ENCODE data around the gene UHRF1.
A peak's percentile ranks its signal among the peaks of the same experiment; 100 is the strongest.

Gene UHRF1

DNA sequence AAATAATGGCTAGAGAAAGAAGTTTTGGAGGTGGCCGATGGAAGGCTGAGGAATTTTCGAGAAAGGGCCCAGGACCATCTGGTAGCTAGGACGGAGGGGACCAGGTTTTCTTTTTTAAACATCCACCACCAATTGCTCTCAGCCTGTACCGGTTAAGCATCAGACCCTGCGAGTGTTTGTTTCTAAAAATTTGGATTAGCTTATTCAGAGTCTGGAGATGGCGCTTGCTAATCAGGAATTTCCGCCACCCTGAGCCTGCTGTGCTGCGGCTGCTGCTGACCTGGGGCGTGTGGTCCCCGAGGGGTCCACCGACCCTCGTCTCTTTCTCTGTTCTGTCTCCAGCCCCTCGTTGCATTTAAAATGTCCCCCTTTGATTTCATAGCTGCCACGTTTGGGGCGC lies 2.0 kb downstream of the UHRF1 start:
- no peak for FAIRE-seq

DNA sequence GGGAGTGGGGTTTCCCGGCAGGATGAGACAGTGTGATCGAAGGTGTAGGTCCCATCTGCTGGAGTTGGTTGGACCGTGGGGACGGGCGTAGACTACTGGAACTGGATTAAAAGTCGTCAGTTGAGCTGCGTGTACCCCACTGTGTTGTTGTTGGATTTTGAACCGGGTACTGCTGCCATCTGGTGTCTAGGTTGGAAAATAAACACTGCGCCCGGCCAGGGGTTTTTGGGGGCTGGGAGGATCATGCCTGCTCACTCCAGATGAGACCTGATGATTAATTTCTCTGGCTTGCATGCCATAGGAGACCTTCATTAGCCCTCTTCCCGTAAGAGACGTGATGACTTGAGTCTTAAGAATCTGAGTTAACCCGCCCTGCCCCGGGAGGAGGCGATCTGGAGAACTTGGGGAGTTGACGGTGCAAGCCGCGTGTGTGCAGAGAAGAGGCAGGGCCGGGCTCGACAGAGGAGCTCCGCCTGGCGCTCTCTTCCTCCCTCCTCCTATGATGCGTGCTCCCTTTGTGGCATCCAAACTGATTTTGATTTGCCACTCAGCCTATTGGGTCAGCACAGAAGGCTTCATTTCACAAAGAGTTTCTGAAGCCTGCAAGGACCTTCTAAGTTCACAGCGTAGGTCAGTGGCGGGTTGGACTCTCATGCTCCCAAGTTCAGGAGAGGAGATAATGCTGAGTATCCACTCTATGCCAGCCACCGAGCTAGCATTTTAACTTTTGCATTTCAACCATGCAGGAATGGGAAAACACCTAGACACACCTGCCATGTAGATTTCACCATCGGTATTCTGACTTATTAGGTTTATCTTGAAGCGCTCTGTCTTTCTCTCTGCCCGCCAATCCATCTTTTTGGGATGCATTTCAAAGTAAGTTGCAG lies 2.7 kb downstream of the UHRF1 start:
- FAIRE-seq (peak; percentile 90), DNase-seq (ENCODE audit: insufficient read length, low spot score) (no peak)
- no peak for TF ChIP-seq POLR2AphosphoS5 (IDR thresholded peaks at IDR 0.05; ENCODE audit: low read depth, low read length)
- no peak for TF ChIP-seq POU2F2 (IDR thresholded peaks at IDR 0.05; ENCODE audit: low read depth, low read length)
- TF ChIP-seq TAF1 (IDR thresholded peaks at IDR 0.05; ENCODE audit: low read depth, low read length): no peak
- TF ChIP-seq PAX5 (IDR thresholded peaks at IDR 0.05; ENCODE audit: insufficient read depth, low read length, severe bottlenecking): no peak
- TF ChIP-seq SPI1 (IDR thresholded peaks at IDR 0.05; ENCODE audit: low read depth, low read length): no peak
- TF ChIP-seq POLR2A (IDR thresholded peaks at IDR 0.05; ENCODE audit: low read depth, low read length): no peak

More for the DNA sequence above, 2.0 kb downstream of the UHRF1 start:
- DNase-seq (ENCODE audit: insufficient read length, low spot score): no peak
- TF ChIP-seq SPI1 (IDR thresholded peaks at IDR 0.05; ENCODE audit: low read depth, low read length) (no peak), POLR2AphosphoS5 (IDR thresholded peaks at IDR 0.05; ENCODE audit: low read depth, low read length) (no peak), POU2F2 (IDR thresholded peaks at IDR 0.05; ENCODE audit: low read depth, low read length) (no peak), POLR2A (IDR thresholded peaks at IDR 0.05; ENCODE audit: low read depth, low read length) (no peak), TAF1 (IDR thresholded peaks at IDR 0.05; ENCODE audit: low read depth, low read length) (no peak), PAX5 (IDR thresholded peaks at IDR 0.05; ENCODE audit: insufficient read depth, low read length, severe bottlenecking) (no peak)

DNA sequence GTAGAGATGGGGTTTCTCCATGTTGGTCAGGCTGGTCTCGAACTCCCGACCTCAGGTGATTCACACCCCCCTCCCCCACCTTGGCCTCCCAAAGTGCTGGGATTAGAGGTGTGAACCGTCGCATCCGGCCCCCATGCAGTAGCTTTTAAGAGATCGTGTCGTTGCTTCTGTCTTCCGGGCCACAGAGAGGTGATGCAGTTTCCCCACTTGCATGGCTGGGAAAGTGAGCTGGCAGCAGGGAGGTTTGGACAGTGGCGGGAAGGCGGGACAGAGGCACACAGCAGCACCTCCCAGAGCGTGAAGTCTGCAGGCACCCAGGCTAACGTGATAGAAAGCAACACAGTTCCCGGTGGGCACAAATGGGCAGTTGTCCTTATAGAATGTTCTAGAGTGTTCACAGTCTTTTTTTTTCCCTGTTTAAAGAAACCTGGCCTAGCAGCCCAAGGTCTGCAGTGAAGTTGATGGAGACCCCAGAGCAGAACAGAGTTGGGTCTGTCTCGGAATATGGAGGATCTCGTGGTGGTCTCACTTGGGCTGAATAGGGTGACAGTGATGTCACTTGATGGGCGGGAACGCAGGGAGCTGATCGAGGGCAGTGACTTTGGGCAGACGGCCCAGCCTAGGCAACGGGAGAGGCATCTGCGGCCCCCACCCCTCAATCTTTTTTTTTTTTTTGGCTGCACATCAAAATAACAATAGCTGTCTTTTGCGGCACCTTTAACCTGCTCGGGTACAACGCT lies 4.9 kb downstream of the UHRF1 start:
- TF ChIP-seq POU2F2 (IDR thresholded peaks at IDR 0.05; ENCODE audit: low read depth, low read length) (no peak), POLR2A (IDR thresholded peaks at IDR 0.05; ENCODE audit: low read depth, low read length) (no peak; the same call in 1 of the 2 replicates), POLR2AphosphoS5 (IDR thresholded peaks at IDR 0.05; ENCODE audit: low read depth, low read length) (no peak), TAF1 (IDR thresholded peaks at IDR 0.05; ENCODE audit: low read depth, low read length) (no peak), PAX5 (IDR thresholded peaks at IDR 0.05; ENCODE audit: insufficient read depth, low read length, severe bottlenecking) (no peak), SPI1 (IDR thresholded peaks at IDR 0.05; ENCODE audit: low read depth, low read length) (no peak)
- FAIRE-seq: no peak
- no peak for DNase-seq (ENCODE audit: insufficient read length, low spot score)

DNA sequence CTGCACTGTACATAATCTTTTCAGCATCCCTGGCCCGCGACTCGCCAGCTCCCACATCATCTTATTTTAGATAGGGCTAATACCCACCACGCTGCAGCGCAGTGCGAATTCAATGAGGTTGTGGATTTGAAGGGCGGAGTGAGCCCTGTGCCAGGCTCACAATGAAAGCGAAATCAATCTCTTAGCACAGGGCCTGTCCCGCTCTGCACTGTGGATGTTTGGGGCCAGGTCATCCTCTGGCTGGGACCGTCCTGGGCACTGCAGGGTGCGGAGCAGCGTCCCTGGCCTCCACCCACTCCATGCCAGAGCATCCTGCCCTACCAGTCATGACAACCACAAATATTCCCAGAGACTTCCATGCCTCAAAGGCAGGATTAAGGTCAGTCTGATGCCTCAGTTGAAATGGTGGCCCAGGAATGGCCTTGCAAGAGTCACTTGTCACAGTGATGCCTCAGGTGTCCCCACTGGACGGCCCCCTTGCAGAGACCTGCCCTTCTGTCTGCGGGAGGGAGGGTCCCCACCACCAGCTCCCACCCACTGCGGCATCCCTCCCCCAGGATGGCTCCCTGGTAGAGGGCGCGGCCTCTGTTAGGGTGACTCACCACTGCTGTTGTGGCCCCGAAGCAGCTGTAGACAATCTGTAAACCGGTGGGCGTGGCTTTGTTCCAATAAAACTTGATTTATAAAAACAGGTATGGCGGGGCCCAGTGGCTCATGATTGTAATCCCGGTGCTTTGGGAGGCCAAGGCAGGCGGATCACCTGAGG lies 5.6 kb downstream of the UHRF1 start:
- DNase-seq (ENCODE audit: insufficient read length, low spot score) (no peak), FAIRE-seq (peak; percentile 48)
- no peak for TF ChIP-seq TAF1 (IDR thresholded peaks at IDR 0.05; ENCODE audit: low read depth, low read length)
- no peak for TF ChIP-seq POU2F2 (IDR thresholded peaks at IDR 0.05; ENCODE audit: low read depth, low read length)
- 0 out of 2 replicates have a peak, but pooled peaks have one; percentile 15 for TF ChIP-seq POLR2A (IDR thresholded peaks at IDR 0.05; ENCODE audit: low read depth, low read length)
- TF ChIP-seq SPI1 (IDR thresholded peaks at IDR 0.05; ENCODE audit: low read depth, low read length): no peak
- TF ChIP-seq PAX5 (IDR thresholded peaks at IDR 0.05; ENCODE audit: insufficient read depth, low read length, severe bottlenecking): no peak
- no peak for TF ChIP-seq POLR2AphosphoS5 (IDR thresholded peaks at IDR 0.05; ENCODE audit: low read depth, low read length)

GRCh38 chr19:4916292-4917082 lies 7.2 kb downstream of the UHRF1 start:
- FAIRE-seq (peak; percentile 86), DNase-seq (ENCODE audit: insufficient read length, low spot score) (peak; percentile 61)
- no peak for TF ChIP-seq PAX5 (IDR thresholded peaks at IDR 0.05; ENCODE audit: insufficient read depth, low read length, severe bottlenecking)
- TF ChIP-seq POU2F2 (IDR thresholded peaks at IDR 0.05; ENCODE audit: low read depth, low read length): no peak
- TF ChIP-seq POLR2A (IDR thresholded peaks at IDR 0.05; ENCODE audit: low read depth, low read length): peak; percentile 54; the same call in 1 of the 2 replicates
- 0 out of 2 replicates have a peak, but pooled peaks have one; percentile 45 for TF ChIP-seq TAF1 (IDR thresholded peaks at IDR 0.05; ENCODE audit: low read depth, low read length)
- TF ChIP-seq POLR2AphosphoS5 (IDR thresholded peaks at IDR 0.05; ENCODE audit: low read depth, low read length): peak; percentile 59
- TF ChIP-seq SPI1 (IDR thresholded peaks at IDR 0.05; ENCODE audit: low read depth, low read length): peak; percentile 85

DNA sequence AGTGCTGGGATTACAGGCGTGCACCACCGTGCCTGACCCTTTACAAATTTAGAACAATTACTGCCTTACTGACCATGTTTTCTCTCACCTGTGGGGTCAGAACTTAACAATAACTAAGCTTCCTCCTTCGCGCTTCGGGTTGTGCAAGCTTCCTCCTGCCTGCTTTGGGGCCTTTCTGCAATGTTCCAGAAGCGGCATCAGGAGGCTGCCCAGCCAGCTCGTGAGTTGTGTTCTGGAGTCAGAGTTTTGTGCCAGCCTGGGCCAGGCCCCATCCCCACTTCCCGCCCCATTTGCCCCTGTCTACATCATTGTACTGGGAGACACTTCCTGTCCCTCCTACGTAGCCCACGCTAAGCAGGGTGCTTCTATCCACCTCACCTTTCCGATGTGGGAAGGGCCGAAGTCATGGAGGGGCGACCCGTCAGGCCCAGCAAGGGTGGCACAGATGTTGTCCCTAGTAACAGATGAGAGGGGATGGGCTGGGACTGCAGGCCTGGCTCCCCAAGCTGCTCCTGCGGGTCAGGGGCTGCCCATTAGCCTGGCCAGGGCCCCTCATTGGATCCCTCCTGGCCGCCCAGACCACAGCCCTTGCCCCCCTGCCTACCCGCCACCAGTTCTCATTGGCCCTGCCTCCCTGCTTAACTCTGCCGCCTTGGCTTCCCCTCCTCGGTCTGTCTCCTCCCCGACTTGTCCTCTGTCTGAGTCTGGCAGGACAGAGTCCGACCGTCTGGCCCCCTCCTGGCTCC lies 13.4 kb downstream of the UHRF1 start:
- no peak for FAIRE-seq
- no peak for DNase-seq (ENCODE audit: insufficient read length, low spot score)
- TF ChIP-seq TAF1 (IDR thresholded peaks at IDR 0.05; ENCODE audit: low read depth, low read length) (no peak), POU2F2 (IDR thresholded peaks at IDR 0.05; ENCODE audit: low read depth, low read length) (no peak), POLR2A (IDR thresholded peaks at IDR 0.05; ENCODE audit: low read depth, low read length) (no peak), SPI1 (IDR thresholded peaks at IDR 0.05; ENCODE audit: low read depth, low read length) (no peak), PAX5 (IDR thresholded peaks at IDR 0.05; ENCODE audit: insufficient read depth, low read length, severe bottlenecking) (no peak), POLR2AphosphoS5 (IDR thresholded peaks at IDR 0.05; ENCODE audit: low read depth, low read length) (no peak)

DNA sequence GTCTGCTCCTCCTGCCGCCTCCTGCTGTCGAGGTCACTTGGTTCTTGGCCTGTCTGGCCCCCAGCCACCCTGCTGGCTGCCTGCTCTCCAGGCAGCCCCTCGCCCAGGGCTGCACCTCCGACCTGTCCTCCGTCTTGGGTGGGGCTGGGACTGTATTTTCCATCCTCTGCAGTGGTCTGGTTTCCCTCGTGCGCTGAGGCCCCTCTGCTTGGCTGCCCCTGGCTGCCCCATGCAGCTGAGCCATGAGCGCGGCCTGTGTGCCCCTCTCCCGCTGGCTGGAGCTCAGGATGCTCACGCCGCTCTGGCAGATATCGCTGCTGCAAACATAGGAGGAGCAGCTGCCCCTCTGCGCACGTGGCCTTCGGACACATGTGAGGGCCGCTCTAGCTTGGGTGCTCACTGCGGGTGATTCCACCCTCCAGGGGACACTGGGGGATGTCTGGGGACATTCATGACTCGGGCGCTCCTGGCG lies 14.0 kb downstream of the UHRF1 start:
- TF ChIP-seq POU2F2 (IDR thresholded peaks at IDR 0.05; ENCODE audit: low read depth, low read length) (no peak), POLR2A (IDR thresholded peaks at IDR 0.05; ENCODE audit: low read depth, low read length) (no peak), POLR2AphosphoS5 (IDR thresholded peaks at IDR 0.05; ENCODE audit: low read depth, low read length) (0 out of 2 replicates have a peak, but pooled peaks have one; percentile 20), SPI1 (IDR thresholded peaks at IDR 0.05; ENCODE audit: low read depth, low read length) (no peak)
- no peak for DNase-seq (ENCODE audit: insufficient read length, low spot score)
- no peak for FAIRE-seq
